Measurements from ENCODE around the gene AP1S2. TPM values are rescaled to one million over a fixed set of nuclear protein-coding genes. Genes with fewer than 3 reads are reported as not detected.

Gene AP1S2
- total and polyA plus RNA-seq, 9 of the 15 experiments (the other 6 are each of a cell fraction or from before 2014, with no cell fraction given) = 11.1 to 64.2 (median 25.8) TPM

- TF ChIP-seq ZBTB1 (CRISPR knock-in tag; IDR thresholded peaks at IDR 0.05; ENCODE audit: borderline replicate concordance, low read depth) (no peak), U2AF1 (optimal IDR thresholded peaks at IDR 0.05; ENCODE audit: low read depth, low read length) (no peak), NFXL1 (CRISPR knock-in tag; IDR thresholded peaks at IDR 0.05) (peak; percentile 87; the same call in 1 of the 2 replicates), GATAD2A (IDR thresholded peaks at IDR 0.05) (no peak), ZNF77 (CRISPR knock-in tag; IDR thresholded peaks at IDR 0.05) (no peak), THAP7 (CRISPR knock-in tag; IDR thresholded peaks at IDR 0.05) (0 out of 2 replicates have a peak, but pooled peaks have one; percentile 69), SFPQ (IDR thresholded peaks at IDR 0.05; ENCODE audit: low read depth, low read length) (no peak), ZNF277 (CRISPR knock-in tag; IDR thresholded peaks at IDR 0.05; ENCODE audit: borderline replicate concordance) (no peak), MYC (IDR thresholded peaks at IDR 0.05; ENCODE audit: low read depth, low read length) (no peak), MYC (CRISPR knock-in tag; IDR thresholded peaks at IDR 0.05; ENCODE audit: borderline replicate concordance, low read depth) (peak; percentile 92; the same call in 1 of the 2 replicates), KLF13 (tag; IDR thresholded peaks at IDR 0.05; ENCODE audit: borderline replicate concordance, low read depth) (no peak), MYNN (IDR thresholded peaks at IDR 0.05) (no peak), MYNN (CRISPR knock-in tag; IDR thresholded peaks at IDR 0.05) (no peak), SMARCA4 (IDR thresholded peaks at IDR 0.05) (no peak), KLF6 (CRISPR knock-in tag; IDR thresholded peaks at IDR 0.05; ENCODE audit: borderline replicate concordance) (peak; percentile 99), HEY1 (CRISPR knock-in tag; IDR thresholded peaks at IDR 0.05; ENCODE audit: borderline replicate concordance) (peak; percentile 92), SRSF9 (IDR thresholded peaks at IDR 0.05; ENCODE audit: borderline replicate concordance, low read depth, low read length) (no peak), GMEB1 (CRISPR knock-in tag; IDR thresholded peaks at IDR 0.05) (peak; percentile 73), ATF7 (IDR thresholded peaks at IDR 0.05) (no peak), CBFA2T2 (conservative IDR thresholded peaks at IDR 0.05) (no peak), ZNF354B (CRISPR knock-in tag; IDR thresholded peaks at IDR 0.05) (peak; percentile 92)
Measured at GRCh38 chrX:15882704-15883539, 28.3 kb upstream of the AP1S2 start (continued).
